Bronchial epithelial cell (primary cell): Measurements from ENCODE around the gene PRM3. TPM values are rescaled to one million over a fixed set of nuclear protein-coding genes. Genes with fewer than 3 reads are reported as not detected.
A peak's percentile ranks its signal among the peaks of the same experiment; 100 is the strongest.

Experiments
- DNase-seq: peaks from one replicate; pipeline ENCODE4 v3.0.0-alpha.2; 2010; ENCODE audit warnings: low read depth
- FAIRE-seq: peaks from 2 replicates; lab custom pipeline; 2011; peaks lifted over from hg19 to GRCh38; lab: Jason Lieb, UNC
- H3K27me3 ChIP-seq: 2 replicates; pipeline ENCODE4 v1.5.1; 2011; ENCODE audit warnings: low read length; ENCODE audit not compliant: control insufficient read depth, insufficient read depth
- H3K36me3 ChIP-seq: 2 replicates; pipeline ENCODE4 v1.5.1; 2011; ENCODE audit warnings: low read length; ENCODE audit not compliant: control insufficient read depth, insufficient read depth
- H3K4me3 ChIP-seq: 2 replicates; pipeline ENCODE4 v1.5.1; 2011; ENCODE audit warnings: mild to moderate bottlenecking, low read depth, low read length, control low read depth
- total RNA-seq: library from RNA; depleted of rRNA; stranded (reverse); fragments of >200 nt; gene quantifications from 2 replicates; pipeline ENCODE4 v1.2.1, GENCODE V29; 2014
- TF ChIP-seq, protein P1 (sequence below): IDR thresholded peaks from 2 replicates; pipeline ENCODE4 v1.5.1; 2011; ENCODE audit warnings: mild to moderate bottlenecking, moderate library complexity, low read length, control low read depth, inconsistent platforms; ENCODE audit not compliant: insufficient read depth, severe bottlenecking

The PRM3 gene
- total RNA-seq, 1 donor from 2014 or later = not detected

DNA sequence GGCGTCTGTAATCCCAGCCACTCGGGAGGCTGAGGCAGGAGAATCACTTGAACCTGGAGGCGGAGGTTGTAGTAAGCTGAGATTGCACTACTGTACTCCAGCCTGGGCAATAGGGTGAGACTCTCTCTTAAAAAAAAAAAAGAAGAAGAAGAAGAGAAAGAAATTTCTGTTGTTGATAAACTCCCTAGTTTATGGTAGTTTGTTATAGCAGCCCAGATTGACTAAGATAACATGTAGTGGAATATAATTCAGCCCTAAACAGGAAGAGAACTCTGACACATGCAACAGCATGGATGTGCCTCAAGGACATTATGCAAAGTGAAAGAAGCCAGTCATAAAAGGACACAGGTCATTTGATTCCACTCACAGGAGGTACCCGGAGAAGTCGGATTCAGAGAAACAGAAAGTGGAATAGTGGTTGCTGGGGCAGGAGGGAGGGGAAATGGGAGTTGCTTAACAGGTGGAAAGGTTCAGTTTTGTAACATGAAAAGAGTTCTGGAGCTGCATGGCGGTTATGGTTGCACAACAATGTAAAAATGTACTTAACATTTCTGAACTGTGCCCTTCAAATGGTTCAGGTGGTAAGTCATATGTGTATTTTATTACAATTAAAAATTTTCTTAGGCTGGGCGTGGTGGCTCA is 33.7 kb upstream of the PRM3 start:
- TF ChIP-seq, protein P1, sequence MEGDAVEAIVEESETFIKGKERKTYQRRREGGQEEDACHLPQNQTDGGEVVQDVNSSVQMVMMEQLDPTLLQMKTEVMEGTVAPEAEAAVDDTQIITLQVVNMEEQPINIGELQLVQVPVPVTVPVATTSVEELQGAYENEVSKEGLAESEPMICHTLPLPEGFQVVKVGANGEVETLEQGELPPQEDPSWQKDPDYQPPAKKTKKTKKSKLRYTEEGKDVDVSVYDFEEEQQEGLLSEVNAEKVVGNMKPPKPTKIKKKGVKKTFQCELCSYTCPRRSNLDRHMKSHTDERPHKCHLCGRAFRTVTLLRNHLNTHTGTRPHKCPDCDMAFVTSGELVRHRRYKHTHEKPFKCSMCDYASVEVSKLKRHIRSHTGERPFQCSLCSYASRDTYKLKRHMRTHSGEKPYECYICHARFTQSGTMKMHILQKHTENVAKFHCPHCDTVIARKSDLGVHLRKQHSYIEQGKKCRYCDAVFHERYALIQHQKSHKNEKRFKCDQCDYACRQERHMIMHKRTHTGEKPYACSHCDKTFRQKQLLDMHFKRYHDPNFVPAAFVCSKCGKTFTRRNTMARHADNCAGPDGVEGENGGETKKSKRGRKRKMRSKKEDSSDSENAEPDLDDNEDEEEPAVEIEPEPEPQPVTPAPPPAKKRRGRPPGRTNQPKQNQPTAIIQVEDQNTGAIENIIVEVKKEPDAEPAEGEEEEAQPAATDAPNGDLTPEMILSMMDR = no peak
- Histone ChIP-seq H3K27me3 (no peaks in the 10 kb centered on the region), H3K4me3 (no peak overlapping the region), H3K36me3 (no peaks in the 10 kb centered on the region)
- FAIRE-seq (no peak), DNase-seq (peak; percentile 11)

DNA sequence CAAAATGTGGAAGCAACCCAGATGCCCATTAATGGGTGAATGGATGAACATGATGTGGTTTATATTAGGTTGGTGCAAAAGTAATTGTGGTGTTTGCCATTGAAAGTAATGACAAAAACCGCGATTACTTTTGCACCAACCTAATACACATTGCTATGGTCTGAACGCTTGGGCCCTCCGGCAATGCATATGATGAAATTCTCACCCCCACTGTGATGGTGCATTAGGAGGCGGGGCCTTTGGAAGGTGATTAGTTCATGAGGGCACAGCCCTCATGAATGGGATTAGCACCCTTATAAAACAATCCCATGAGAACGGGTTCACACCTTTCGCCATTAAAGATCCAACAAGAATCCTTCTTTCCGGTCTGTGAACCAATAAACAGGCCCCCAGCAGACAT is 33.0 kb upstream of the PRM3 start:
- TF ChIP-seq, protein P1 = no peak
- FAIRE-seq = no peak
- no peaks in the 10 kb centered on the region for H3K27me3 ChIP-seq
- H3K4me3 ChIP-seq = no peak overlapping the region
- no peak for DNase-seq
- H3K36me3 ChIP-seq = no peaks in the 10 kb centered on the region

GRCh38 chr16:11303405-11304138 is 30.1 kb upstream of the PRM3 start:
- TF ChIP-seq, protein P1 = no peak
- no peaks in the 10 kb centered on the region for H3K27me3 ChIP-seq
- H3K4me3 ChIP-seq = peak overlapping the region; percentile 15
- no peaks in the 10 kb centered on the region for H3K36me3 ChIP-seq
- DNase-seq (peak; percentile 67), FAIRE-seq (no peak)

GRCh38 chr16:11302977-11303376 is 29.5 kb upstream of the PRM3 start:
- DNase-seq (peak; percentile 51), FAIRE-seq (no peak)
- Histone ChIP-seq H3K36me3 (no peaks in the 10 kb centered on the region), H3K27me3 (no peaks in the 10 kb centered on the region), H3K4me3 (no peak overlapping the region)
- TF ChIP-seq, protein P1 = no peak

GRCh38 chr16:11301645-11302501 is 28.4 kb upstream of the PRM3 start:
- Histone ChIP-seq H3K27me3 (no peaks in the 10 kb centered on the region), H3K4me3 (no peak overlapping the region), H3K36me3 (no peaks in the 10 kb centered on the region)
- TF ChIP-seq, protein P1 = no peak
- FAIRE-seq (no peak), DNase-seq (no peak)
